HCT116 (cell line): Measurements from ENCODE around the gene ELP1.

Experiments used
- CBX3 ChIP-seq: IDR thresholded peaks from 2 replicates; pipeline ENCODE4 v1.6.1; 2012; ENCODE audit warnings: low read depth
- CTCF ChIP-seq, 3 experiments: fragments of 200-600 bp in 1 of 3; sonication (generic) in 1 of 3; IDR thresholded peaks in 2 of 3; conservative IDR thresholded peaks in 1 of 3; 2 replicates each; pipeline ENCODE4 v1.5.1; 2012 to 2017; ENCODE audit warnings: low read depth in 2 of 3, low read length in 2 of 3, antibody characterized with exemption in 1 of 3, borderline replicate concordance in 1 of 3, control low read depth in 1 of 3, mild to moderate bottlenecking in 1 of 3, mixed read lengths in 1 of 3, mixed run types in 1 of 3, moderate library complexity in 1 of 3; ENCODE audit not compliant: insufficient read depth in 1 of 3
- POLR2A ChIP-seq: IDR thresholded peaks from 2 replicates; pipeline ENCODE4 v1.7.0; 2011; ENCODE audit warnings: borderline replicate concordance; ENCODE audit not compliant: insufficient read depth, insufficient read length; ENCODE audit errors: extremely low read depth
- POLR2AphosphoS5 ChIP-seq: IDR thresholded peaks from 2 replicates; pipeline ENCODE4 v1.6.1; 2011; ENCODE audit warnings: mild to moderate bottlenecking, low read depth, low read length, moderate library complexity
- RAD21 ChIP-seq: IDR thresholded peaks from 2 replicates; pipeline ENCODE4 v1.6.1; 2012; ENCODE audit warnings: low read depth, mild to moderate bottlenecking
- SIN3A ChIP-seq: IDR thresholded peaks from 2 replicates; pipeline ENCODE4 v1.6.1; 2012; ENCODE audit warnings: low read depth
- TCF7L2 ChIP-seq: IDR thresholded peaks from 2 replicates; pipeline ENCODE4 v1.7.0; 2011; ENCODE audit warnings: borderline replicate concordance, inconsistent platforms; ENCODE audit not compliant: insufficient read depth, insufficient read length; ENCODE audit errors: extremely low read depth
- TF ChIP-seq, protein P1 (sequence below): IDR thresholded peaks from 2 replicates; pipeline ENCODE4 v1.6.1; 2012; ENCODE audit warnings: low read depth

DNA sequence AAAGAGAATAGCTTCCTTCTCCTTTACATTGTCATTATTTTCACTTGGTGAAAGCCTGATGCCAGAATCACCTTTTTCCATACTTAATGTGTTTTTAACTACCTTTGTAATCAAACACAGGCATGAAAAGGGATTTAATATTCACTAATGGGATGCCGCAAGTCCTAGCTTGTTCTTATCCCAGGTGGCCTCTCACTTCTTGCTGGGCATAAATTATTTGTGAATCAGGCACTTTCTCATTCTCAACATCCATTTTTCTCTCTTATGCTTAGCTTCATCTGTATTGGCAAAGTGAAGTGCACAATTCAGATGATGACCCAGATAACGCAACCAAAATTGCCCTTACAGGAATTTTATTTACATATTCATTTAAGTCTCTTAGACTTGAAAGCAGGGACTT lies 89.1 kb downstream of the ELP1 start:
- TF ChIP-seq TCF7L2 (no peak), CTCF (IDR thresholded peaks at IDR 0.05 in 2 of 3, conservative IDR thresholded peaks at IDR 0.05 in 1 of 3; ENCODE audit: borderline replicate concordance in 1 of 3, insufficient read depth in 1 of 3, low read depth in 2 of 3, low read length in 2 of 3) (no peak), POLR2AphosphoS5 (no peak), POLR2A (no peak), CBX3 (no peak), RAD21 (no peak), SIN3A (no peak)
- TF ChIP-seq, protein P1, sequence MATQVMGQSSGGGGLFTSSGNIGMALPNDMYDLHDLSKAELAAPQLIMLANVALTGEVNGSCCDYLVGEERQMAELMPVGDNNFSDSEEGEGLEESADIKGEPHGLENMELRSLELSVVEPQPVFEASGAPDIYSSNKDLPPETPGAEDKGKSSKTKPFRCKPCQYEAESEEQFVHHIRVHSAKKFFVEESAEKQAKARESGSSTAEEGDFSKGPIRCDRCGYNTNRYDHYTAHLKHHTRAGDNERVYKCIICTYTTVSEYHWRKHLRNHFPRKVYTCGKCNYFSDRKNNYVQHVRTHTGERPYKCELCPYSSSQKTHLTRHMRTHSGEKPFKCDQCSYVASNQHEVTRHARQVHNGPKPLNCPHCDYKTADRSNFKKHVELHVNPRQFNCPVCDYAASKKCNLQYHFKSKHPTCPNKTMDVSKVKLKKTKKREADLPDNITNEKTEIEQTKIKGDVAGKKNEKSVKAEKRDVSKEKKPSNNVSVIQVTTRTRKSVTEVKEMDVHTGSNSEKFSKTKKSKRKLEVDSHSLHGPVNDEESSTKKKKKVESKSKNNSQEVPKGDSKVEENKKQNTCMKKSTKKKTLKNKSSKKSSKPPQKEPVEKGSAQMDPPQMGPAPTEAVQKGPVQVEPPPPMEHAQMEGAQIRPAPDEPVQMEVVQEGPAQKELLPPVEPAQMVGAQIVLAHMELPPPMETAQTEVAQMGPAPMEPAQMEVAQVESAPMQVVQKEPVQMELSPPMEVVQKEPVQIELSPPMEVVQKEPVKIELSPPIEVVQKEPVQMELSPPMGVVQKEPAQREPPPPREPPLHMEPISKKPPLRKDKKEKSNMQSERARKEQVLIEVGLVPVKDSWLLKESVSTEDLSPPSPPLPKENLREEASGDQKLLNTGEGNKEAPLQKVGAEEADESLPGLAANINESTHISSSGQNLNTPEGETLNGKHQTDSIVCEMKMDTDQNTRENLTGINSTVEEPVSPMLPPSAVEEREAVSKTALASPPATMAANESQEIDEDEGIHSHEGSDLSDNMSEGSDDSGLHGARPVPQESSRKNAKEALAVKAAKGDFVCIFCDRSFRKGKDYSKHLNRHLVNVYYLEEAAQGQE = no peak
